Gastroesophageal sphincter (tissue), 4 donors: ENCODE measurements around the gene MED9. TPM values are rescaled to one million over a fixed set of nuclear protein-coding genes. Genes with fewer than 3 reads are reported as not detected.

ENCODE experiments used
- ATAC-seq: fragments of 150-250 bp; one replicate; pipeline ENCODE4 v1.9.1; 2016; ENCODE audit warnings: mild to moderate bottlenecking, moderate library complexity
- H3K27ac ChIP-seq, 4 donors: fragments of 200-600 bp; sonication (generic) in 3 of 4; 1 replicate in 3 of 4; 2 replicates in 1 of 4; pipeline ENCODE4 v1.5.1; 2016 to 2019
- H3K27me3 ChIP-seq: fragments of 200-600 bp; sonication (generic); one replicate; pipeline ENCODE4 v1.5.1; 2019
- H3K36me3 ChIP-seq, 2 donors: fragments of 200-600 bp; sonication (generic); one replicate each; pipeline ENCODE4 v1.5.1; 2019; ENCODE audit warnings: control low read depth in 1 of 2
- H3K4me1 ChIP-seq, 3 donors: fragments of 200-600 bp; sonication (generic); 1 replicate in 2 of 3; 2 replicates in 1 of 3; pipeline ENCODE4 v1.5.1; 2016 to 2019; ENCODE audit warnings: control low read depth in 2 of 3
- H3K4me3 ChIP-seq, 2 donors: fragments of 200-600 bp; sonication (generic); one replicate each; pipeline ENCODE4 v1.5.1; 2019; ENCODE audit warnings: mild to moderate bottlenecking in 1 of 2, moderate library complexity in 1 of 2
- H3K9me3 ChIP-seq, 3 donors: fragments of 200-600 bp; sonication (generic); one replicate each; pipeline ENCODE4 v1.5.1; 2017 to 2019; ENCODE audit warnings: control low read depth in 2 of 3
- CTCF ChIP-seq, 4 experiments: fragments of 200-600 bp in 2 of 4; fragments of 450-650 bp in 2 of 4; sonication (generic) in 1 of 4; IDR thresholded peaks; one replicate each; pipeline ENCODE4 v1.5.1; 2017 to 2019; ENCODE audit warnings: antibody characterized with exemption in 4 of 4, mild to moderate bottlenecking in 2 of 4, moderate library complexity in 2 of 4
- EP300 ChIP-seq: sonication (generic); formaldehyde crosslinking; IDR thresholded peaks from one replicate; pipeline ENCODE4 v1.6.1; 2017; ENCODE audit warnings: antibody characterized with exemption, mild to moderate bottlenecking
- POLR2A ChIP-seq, 2 donors: fragments of 450-650 bp; IDR thresholded peaks; one replicate each; pipeline ENCODE4 v1.6.1; 2017; ENCODE audit warnings: antibody characterized with exemption in 2 of 2, mild to moderate bottlenecking in 2 of 2, moderate library complexity in 1 of 2
- POLR2AphosphoS5 ChIP-seq: sonication (generic); formaldehyde crosslinking; IDR thresholded peaks from one replicate; pipeline ENCODE4 v1.6.1; 2017; ENCODE audit warnings: antibody characterized with exemption
- WGBS, 2 donors: methylation state at CpG; one replicate each; pipeline ENCODE4 v1.1.5; 2018; ENCODE audit warnings: low coverage in 1 of 2; 5-methylcytosine and 5-hydroxymethylcytosine counted together
- total RNA-seq, 4 donors: library from RNA; depleted of rRNA; stranded (reverse); fragments of >200 nt; gene quantifications; one replicate each; pipeline ENCODE4 v1.1.0, GENCODE V29; 2016

MED9 gene
- total RNA-seq, 4 donors from 2014 or later: 9.1 to 19.5 (median 16.6) TPM

DNA sequence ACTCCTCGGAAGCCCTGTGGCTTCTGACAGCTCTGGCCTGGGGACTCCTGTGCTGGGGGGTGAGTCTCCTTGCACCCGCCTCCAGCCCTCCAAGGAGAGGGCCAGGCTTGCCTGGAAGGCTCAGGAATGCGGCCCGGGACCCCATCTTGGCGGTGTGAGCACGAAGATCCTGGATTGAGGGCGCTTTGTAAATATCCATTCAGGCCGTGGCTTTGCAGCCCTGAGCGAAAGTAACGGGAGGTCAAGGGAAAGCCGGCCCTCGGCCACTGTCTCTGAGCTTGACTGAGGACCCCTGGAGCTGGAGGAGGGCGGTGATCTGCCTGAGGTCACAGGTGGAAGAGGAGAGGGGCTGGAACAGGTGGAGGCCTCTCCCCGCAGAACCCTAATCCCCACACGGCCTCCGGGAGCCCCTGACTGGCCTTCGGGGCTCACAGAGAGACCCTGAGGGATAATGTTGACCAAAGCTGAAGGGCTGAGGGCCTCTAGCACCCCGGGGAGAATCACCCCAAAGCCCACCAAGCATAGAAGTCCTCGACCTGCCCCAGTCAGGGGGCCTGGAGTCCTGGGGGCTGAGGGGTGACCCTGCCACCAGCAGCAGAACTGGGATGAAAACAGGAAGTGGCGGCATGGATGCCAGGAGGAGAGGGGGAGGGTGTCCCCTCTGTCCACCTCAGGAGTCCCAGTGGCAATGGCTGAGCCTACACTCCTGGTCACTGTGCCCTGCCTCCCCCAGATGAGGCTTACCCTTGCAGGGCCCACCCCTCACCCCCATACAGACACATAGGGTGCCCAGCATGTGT is 27.7 kb downstream of the MED9 start:
- no peaks in the 10 kb centered on the region for H3K9me3 ChIP-seq
- TF ChIP-seq CTCF (IDR thresholded peaks at IDR 0.05) (no peak), EP300 (no peak), POLR2A (IDR thresholded peaks at IDR 0.05) (no peak), POLR2AphosphoS5 (no peak)
- no peak for ATAC-seq
- no peak overlapping the region for H3K27ac ChIP-seq
- 90 to 100% methylated on average over 1 to 6 of the region's 20 CpGs for WGBS, 2 donors
- H3K4me1 ChIP-seq: no peaks in the 10 kb centered on the region
- no peaks in the 10 kb centered on the region for H3K27me3 ChIP-seq
- H3K36me3 ChIP-seq: peaks cover 0 to 3% of the 10 kb centered on the region in 2 donors
- no peak overlapping the region for H3K4me3 ChIP-seq

GRCh38 chr17:17505151-17505550 is 28.4 kb downstream of the MED9 start:
- no peak for TF ChIP-seq POLR2A (IDR thresholded peaks at IDR 0.05)
- TF ChIP-seq CTCF (IDR thresholded peaks at IDR 0.05): no peak
- no peak for TF ChIP-seq EP300
- no peak for TF ChIP-seq POLR2AphosphoS5

GRCh38 chr17:17505610-17506171 is 28.9 kb downstream of the MED9 start:
- ATAC-seq: no peak
- Histone ChIP-seq H3K27me3 (no peaks in the 10 kb centered on the region), H3K27ac (no peak overlapping the region), H3K36me3 (peaks cover 0 to 3% of the 10 kb centered on the region in 2 donors), H3K4me3 (no peak overlapping the region), H3K4me1 (no peaks in the 10 kb centered on the region), H3K9me3 (no peaks in the 10 kb centered on the region)
- no CpG with 5 or more reads among the region's 22 CpGs for WGBS, 2 donors
- TF ChIP-seq POLR2A (IDR thresholded peaks at IDR 0.05) (no peak), CTCF (IDR thresholded peaks at IDR 0.05) (no peak), POLR2AphosphoS5 (no peak), EP300 (no peak)

More at GRCh38 chr17:17505151-17505550, 28.4 kb downstream of the MED9 start:
- Histone ChIP-seq H3K36me3 (peaks cover 0 to 3% of the 10 kb centered on the region in 2 donors), H3K27ac (no peak overlapping the region), H3K4me1 (no peaks in the 10 kb centered on the region), H3K9me3 (no peaks in the 10 kb centered on the region), H3K4me3 (no peak overlapping the region), H3K27me3 (no peaks in the 10 kb centered on the region)
- no peak for ATAC-seq
- whole genome bisulfite sequencing, 2 donors: 80% methylated on average over 3 of the region's 5 CpGs; no CpG with 5 or more reads in 1 of the 2 donors

DNA sequence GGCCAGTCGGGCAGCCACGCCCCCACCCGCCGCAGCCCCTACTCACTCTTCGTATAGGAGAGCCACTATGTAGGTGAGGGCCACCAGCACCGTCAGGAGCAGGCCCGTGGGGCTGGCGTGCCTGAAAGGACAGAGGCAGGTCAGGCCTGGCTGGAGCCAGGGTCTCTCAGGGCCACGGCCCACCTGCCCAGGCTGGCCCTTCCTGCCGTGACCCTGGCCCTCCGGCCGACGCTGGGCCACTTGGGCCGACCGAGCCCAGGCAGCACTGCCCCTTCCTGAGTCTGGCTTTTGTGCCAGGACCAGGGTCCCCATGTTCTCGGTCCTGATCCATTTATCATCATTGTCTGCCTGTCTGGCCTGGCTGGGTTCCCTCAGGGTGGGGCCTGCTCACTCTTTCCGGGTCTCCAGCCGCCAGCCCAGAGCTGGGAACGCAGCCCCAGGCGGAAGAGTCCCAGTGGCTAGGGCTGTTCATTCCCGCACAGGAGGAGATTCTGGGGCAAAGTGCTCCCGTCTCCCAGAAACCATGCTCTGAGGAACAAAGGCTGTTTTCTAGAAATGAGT is 29.5 kb downstream of the MED9 start:
- Histone ChIP-seq H3K4me3 (no peak overlapping the region), H3K27ac (peak overlapping the region in 1 of 4 donors; percentile 27), H3K4me1 (no peaks in the 10 kb centered on the region), H3K9me3 (no peaks in the 10 kb centered on the region), H3K27me3 (no peaks in the 10 kb centered on the region), H3K36me3 (peaks cover 0 to 3% of the 10 kb centered on the region in 2 donors)
- ATAC-seq: no peak
- 94% methylated on average over 3 of the region's 22 CpGs; no CpG with 5 or more reads in 1 of the 2 donors for WGBS, 2 donors
- no peak for TF ChIP-seq POLR2AphosphoS5
- no peak for TF ChIP-seq CTCF (IDR thresholded peaks at IDR 0.05)
- TF ChIP-seq POLR2A (IDR thresholded peaks at IDR 0.05): no peak
- no peak for TF ChIP-seq EP300
